HG02642 (cell line): ENCODE measurements around the gene UPK3A.
"Not testable (repeated sequence)": the region's sequence is repeated elsewhere in the genome, so short reads cannot be mapped to it uniquely, and the experiment has no call there.

Source experiments
- ATAC-seq: cut with Tn5 transposase; IDR thresholded peaks from one replicate; pipeline ENCODE4 v1.9.1; 2021; ENCODE audit warnings: mild to moderate bottlenecking; ENCODE audit not compliant: unreplicated experiment, poor library complexity

Gene UPK3A

DNA sequence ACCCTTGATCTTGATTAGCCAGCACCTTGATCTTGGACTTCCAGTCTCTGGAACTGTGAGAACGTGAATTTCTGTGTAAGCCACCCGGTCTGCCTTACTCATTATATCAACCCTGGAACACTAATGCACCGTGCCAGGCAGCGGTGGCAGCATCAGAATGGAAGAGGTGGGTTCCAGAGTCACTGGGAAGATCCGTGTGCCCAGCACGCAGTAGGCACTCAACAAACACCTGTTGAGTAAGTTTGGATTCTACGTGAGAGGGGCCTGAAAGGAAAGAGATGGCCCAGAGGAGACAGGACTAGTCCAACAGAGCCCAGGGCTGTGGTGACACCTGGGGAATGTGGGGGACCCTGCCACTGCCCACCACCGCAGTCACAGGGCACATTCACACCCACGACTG lies 6.6 kb upstream of the UPK3A start:
- ATAC-seq = no peak

GRCh38 chr22:45280587-45280980 lies 4.2 kb upstream of the UPK3A start:
- no peak for ATAC-seq

- no peak for ATAC-seq
Observed at GRCh38 chr22:45281010-45281409, 3.7 kb upstream of the UPK3A start.

GRCh38 chr22:45285263-45286058 lies 712 bp downstream of the UPK3A start:
- ATAC-seq = no peak

GRCh38 chr22:45286854-45287551 lies 2.3 kb downstream of the UPK3A start:
- no peak for ATAC-seq

- no peak for ATAC-seq
Observed at GRCh38 chr22:45290410-45290936, 5.7 kb downstream of the UPK3A start.

DNA sequence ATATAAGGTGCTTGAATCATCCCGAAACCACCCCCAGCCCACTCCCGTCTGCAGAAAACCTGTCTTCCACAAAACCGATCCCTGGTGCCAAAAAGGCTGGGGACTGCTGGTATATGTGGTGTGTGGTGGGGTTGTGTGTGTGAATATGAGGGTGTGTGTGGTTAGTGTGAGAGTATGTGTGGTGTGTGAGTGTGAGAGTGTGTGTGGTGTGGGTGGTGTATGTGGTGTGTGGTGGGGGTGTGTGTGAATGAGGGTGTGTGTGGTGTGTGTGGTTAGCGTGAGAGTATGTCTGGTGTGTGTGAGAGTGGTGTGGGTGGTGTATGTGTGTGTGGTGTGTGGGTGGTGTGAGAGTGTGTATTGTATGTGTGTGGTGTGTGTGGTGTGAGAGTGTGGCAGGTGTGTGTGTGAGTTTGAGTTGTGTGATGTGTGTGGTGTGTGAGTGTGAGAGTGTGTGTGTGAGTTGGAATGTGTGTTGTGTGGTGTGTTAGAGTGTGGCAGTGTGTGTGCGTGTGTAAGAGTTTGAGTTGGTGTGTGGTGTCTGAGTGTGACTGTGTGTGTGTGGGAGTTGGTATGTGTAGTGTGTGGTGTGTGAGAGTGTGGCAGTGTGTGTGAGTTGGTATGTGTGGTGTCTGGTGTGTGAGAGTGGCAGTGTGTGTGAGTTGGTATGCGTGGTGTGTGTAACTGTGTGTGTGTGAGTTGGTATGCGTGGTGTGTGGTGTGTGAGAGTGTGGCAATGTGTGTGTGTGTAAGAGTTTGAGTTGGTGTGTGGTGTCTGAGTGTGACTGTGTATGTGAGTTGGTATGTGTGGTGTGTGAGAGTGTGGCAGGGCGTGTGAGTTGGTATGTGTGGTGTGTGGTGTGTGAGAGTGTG lies 6.5 kb downstream of the UPK3A start:
- ATAC-seq = no peak

DNA sequence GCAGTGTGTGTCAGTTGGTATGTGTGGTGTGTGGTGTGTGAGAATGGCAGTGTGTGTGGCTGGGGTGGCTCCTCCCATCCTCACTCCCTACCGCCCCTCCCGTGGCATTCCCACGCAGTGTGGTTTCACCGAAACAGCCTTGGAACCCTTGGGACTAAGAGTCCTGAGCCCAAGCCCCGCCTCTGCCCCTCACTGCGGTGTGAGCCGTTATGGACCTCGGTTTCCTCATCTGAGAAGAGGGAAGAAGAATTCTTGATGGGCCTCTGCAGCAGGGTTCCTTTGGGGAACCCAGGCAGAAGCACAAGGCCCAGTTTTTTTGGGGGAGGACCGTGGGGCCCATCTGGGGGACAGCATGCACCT lies 7.2 kb downstream of the UPK3A start:
- no peak for ATAC-seq

DNA sequence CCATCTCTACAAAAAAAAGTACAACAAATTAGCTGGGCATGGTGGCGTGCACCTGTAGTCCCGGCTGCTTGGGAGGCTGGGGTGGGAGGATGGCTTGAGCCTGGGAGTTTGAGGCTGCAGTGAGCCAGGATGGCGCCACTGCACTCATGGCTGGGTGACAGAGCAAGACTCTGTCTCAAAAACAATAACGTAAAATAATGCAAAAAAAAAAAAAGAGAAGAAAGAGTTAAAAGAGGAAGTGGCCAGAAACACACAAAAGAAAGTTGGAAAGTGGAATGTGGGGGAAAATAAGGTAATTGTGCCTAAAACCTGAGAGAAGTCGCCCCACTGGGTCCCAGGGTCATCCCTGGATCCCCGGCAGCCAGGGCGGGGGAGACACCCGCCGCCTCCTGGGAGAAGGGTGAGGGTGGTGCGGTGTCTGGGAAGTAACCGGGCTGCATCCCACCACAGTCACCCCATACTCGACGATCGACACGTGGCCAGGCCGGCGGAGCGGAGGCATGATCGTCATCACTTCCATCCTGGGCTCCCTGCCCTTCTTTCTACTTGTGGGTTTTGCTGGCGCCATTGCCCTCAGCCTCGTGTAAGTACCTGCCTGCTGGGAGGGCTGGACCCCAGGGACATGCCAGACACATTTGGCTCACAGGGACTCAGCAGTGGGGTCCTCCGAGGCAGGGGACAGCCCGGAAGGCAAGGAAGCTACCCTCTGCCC lies 8.1 kb downstream of the UPK3A start:
- ATAC-seq = no peak

GRCh38 chr22:45294030-45294429 lies 9.3 kb downstream of the UPK3A start:
- ATAC-seq = no peak

DNA sequence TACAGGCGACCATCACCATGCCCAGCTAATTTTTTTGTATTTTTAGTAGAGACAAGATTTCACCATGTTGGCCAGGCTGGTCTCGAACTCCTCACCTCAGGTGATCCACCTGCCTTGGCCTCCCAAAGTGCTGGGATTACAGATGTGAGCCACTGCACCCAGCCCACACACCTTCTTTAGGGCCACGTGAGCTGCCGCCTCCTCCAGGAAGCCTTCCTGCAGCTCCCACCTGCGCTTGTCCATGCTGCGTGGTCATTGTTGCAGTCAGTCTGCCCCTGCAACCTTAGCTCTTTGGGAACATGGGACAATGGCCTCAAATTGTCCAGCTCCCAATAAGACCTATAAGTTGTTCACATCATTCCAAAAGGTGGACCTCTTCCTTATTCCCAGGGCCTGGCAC lies 10.3 kb downstream of the UPK3A start:
- ATAC-seq = not testable (repeated sequence)

- no peak for ATAC-seq
Observed at GRCh38 chr22:45295492-45295891, 10.7 kb downstream of the UPK3A start.

DNA sequence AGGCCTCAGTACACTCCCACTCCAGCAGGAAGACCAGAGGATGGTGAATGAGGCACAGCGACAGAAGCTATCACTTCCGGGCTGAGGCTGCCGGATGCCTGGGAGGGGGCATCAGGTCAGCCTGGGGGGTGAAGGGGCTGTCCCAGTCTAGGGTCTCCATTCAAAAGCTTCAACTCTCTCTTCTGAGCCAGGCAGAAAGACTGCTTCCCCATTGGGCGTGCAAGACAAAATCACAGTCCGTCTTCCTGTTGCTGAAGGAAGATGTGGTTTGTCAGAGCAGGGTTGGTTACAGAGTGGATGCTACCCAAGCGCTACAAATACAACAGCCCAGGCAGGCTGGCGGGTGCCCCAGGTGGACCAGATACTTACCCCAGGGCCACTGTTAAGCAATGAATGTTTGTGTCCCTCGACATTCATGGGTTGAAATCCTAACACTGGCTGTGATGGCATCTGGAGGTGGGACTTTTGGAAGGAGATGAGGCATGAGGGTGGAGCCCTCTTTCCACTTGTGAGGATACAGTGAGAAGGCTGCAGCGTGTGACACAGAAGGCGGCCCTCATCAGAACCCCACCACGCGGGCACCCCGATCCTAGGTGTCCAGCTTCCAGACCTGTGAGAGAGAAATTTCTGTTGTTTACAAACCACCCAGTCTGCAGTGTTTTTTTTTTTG lies 12.0 kb downstream of the UPK3A start:
- ATAC-seq = no peak

DNA sequence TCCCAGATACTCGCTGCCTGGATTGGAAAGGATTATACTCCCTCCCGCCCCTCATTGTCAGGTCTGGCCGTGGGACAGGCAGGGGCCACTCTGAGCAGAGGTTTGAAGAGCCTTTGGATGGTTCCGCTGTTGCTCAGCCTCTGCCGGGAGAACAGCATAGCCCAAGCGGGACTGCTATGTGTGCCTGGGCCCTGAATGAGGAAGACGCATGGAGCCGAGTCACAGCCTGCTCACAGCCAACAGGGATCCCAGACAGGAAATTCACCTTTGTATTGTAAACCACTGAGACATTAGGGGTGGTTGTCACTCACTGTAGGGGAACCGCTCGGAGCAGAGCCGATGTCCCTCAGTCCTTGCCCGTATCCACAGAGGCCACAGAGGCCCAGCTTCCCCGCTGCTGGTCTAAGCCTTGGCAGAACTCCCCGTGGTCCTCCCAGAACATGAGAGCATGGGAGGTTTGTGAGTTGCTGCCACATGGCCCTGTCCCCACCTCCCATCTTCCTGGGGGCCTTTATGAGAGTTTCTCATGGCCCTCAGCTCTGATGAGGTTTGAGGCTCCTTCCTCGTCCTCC lies 14.3 kb downstream of the UPK3A start:
- no peak for ATAC-seq

GRCh38 chr22:45302751-45303150 lies 18.0 kb downstream of the UPK3A start:
- ATAC-seq = no peak

- ATAC-seq = no peak
Observed at GRCh38 chr22:45303181-45303580, 18.4 kb downstream of the UPK3A start.

- ATAC-seq = no peak
Observed at GRCh38 chr22:45304971-45305370, 20.2 kb downstream of the UPK3A start.

DNA sequence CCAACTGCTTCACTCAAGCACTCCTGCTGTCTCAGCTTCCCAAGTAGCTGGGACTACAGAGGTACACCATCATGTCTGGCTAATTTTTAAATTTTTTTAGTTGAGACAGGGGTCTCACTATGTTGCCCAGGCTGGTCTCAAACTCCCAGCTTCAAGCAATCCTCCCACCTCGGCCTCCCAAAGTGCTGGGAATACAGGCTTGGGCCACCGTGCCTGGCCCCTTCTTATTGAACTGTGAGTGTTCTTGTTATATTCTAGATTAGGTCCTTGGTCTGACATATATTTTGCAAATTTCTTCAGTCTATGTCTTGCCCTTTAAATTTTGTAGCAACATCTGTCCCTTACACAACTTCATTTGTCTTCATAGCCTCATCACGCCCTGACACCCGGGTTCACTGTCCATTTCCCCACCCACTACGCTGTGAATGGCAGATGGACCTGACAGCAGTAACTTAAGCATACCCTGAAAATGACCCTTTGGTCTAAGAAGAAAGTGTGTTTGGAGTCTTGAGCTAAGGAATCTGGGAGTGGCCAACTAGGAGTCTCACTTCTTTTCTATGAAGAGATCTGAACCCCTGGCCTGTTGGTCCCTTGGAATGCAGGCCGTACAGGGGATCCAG lies 20.8 kb downstream of the UPK3A start:
- no peak for ATAC-seq

- no peak for ATAC-seq
Observed at GRCh38 chr22:45306139-45306538, 21.4 kb downstream of the UPK3A start.
